ENCODE data around the gene SLC4A1.

GRCh38 chr17:44279666-44280391 is 11.9 kb upstream of the SLC4A1 start:
- TF ChIP-seq, protein P1, sequence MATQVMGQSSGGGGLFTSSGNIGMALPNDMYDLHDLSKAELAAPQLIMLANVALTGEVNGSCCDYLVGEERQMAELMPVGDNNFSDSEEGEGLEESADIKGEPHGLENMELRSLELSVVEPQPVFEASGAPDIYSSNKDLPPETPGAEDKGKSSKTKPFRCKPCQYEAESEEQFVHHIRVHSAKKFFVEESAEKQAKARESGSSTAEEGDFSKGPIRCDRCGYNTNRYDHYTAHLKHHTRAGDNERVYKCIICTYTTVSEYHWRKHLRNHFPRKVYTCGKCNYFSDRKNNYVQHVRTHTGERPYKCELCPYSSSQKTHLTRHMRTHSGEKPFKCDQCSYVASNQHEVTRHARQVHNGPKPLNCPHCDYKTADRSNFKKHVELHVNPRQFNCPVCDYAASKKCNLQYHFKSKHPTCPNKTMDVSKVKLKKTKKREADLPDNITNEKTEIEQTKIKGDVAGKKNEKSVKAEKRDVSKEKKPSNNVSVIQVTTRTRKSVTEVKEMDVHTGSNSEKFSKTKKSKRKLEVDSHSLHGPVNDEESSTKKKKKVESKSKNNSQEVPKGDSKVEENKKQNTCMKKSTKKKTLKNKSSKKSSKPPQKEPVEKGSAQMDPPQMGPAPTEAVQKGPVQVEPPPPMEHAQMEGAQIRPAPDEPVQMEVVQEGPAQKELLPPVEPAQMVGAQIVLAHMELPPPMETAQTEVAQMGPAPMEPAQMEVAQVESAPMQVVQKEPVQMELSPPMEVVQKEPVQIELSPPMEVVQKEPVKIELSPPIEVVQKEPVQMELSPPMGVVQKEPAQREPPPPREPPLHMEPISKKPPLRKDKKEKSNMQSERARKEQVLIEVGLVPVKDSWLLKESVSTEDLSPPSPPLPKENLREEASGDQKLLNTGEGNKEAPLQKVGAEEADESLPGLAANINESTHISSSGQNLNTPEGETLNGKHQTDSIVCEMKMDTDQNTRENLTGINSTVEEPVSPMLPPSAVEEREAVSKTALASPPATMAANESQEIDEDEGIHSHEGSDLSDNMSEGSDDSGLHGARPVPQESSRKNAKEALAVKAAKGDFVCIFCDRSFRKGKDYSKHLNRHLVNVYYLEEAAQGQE (IDR thresholded peaks at IDR 0.05; ENCODE audit: unreplicated experiment): no peak
- TF ChIP-seq CTCF (conservative IDR thresholded peaks at IDR 0.05; ENCODE audit: low read depth in 2 of 2) (no peak), POLR2AphosphoS5 (IDR thresholded peaks at IDR 0.05; ENCODE audit: low read depth) (no peak), EZH2phosphoT487 (IDR thresholded peaks at IDR 0.05; ENCODE audit: unreplicated experiment) (no peak), ZNF114 (CRISPR knock-in tag; IDR thresholded peaks at IDR 0.05) (no peak), NANOG (IDR thresholded peaks at IDR 0.05; ENCODE audit: borderline replicate concordance) (no peak), EZH2 (IDR thresholded peaks at IDR 0.05; ENCODE audit: low read depth, unreplicated experiment) (no peak), CREB1 (CRISPR knock-in tag; IDR thresholded peaks at IDR 0.05; ENCODE audit: low read depth) (peak; percentile 64), ZNF331 (CRISPR knock-in tag; IDR thresholded peaks at IDR 0.05; ENCODE audit: low read depth) (no peak)
- TF ChIP-seq, protein P2, sequence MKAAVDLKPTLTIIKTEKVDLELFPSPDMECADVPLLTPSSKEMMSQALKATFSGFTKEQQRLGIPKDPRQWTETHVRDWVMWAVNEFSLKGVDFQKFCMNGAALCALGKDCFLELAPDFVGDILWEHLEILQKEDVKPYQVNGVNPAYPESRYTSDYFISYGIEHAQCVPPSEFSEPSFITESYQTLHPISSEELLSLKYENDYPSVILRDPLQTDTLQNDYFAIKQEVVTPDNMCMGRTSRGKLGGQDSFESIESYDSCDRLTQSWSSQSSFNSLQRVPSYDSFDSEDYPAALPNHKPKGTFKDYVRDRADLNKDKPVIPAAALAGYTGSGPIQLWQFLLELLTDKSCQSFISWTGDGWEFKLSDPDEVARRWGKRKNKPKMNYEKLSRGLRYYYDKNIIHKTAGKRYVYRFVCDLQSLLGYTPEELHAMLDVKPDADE (IDR thresholded peaks at IDR 0.05): no peak

Measured in GM23338 (cell line).